RPMI7951 (cell line): Measurements from ENCODE around the gene USP13. TPM values are rescaled to one million over a fixed set of nuclear protein-coding genes. Genes with fewer than 3 reads are reported as not detected.
A peak's percentile ranks its signal among the peaks of the same experiment; 100 is the strongest.
"Not testable (repeated sequence)": the region's sequence is repeated elsewhere in the genome, so short reads cannot be mapped to it uniquely, and the experiment has no call there.

Experiments used
- DNase-seq: peaks from one replicate; pipeline ENCODE4 v3.0.0-alpha.2; 2012; ENCODE audit warnings: low read depth
- total RNA-seq: library from RNA; depleted of rRNA; stranded (reverse); fragments of >200 nt; shearing (Covaris generic); gene quantifications from 2 replicates; pipeline ENCODE4 v1.2.3, GENCODE V29; 2014

Gene USP13
- total RNA-seq, 1 experiment from 2014 or later, result 13.8 TPM

GRCh38 chr3:179734497-179735281, 81.8 kb downstream of the USP13 start:
- DNase-seq, result no peak

DNA sequence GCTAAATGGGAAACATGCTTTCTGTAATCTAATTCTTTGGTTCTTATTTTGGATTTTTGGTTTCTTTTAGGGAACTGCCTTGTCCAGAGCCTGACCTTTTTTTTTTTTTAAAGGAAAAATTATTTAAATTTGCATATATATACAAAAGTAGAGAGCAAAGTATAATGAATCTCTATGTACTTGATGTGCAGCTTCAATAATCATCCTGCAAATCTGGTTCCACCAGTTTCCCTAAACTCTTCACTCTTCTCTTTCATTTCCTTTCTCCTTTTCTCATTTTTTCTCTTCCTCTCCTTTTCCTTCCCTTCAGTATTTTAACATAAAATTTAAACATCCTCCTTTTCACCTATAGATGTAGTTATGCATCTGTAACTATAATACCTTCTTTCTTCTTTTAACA, 82.5 kb downstream of the USP13 start:
- no peak for DNase-seq

GRCh38 chr3:179738998-179739397, 86.2 kb downstream of the USP13 start:
- no peak for DNase-seq

DNA sequence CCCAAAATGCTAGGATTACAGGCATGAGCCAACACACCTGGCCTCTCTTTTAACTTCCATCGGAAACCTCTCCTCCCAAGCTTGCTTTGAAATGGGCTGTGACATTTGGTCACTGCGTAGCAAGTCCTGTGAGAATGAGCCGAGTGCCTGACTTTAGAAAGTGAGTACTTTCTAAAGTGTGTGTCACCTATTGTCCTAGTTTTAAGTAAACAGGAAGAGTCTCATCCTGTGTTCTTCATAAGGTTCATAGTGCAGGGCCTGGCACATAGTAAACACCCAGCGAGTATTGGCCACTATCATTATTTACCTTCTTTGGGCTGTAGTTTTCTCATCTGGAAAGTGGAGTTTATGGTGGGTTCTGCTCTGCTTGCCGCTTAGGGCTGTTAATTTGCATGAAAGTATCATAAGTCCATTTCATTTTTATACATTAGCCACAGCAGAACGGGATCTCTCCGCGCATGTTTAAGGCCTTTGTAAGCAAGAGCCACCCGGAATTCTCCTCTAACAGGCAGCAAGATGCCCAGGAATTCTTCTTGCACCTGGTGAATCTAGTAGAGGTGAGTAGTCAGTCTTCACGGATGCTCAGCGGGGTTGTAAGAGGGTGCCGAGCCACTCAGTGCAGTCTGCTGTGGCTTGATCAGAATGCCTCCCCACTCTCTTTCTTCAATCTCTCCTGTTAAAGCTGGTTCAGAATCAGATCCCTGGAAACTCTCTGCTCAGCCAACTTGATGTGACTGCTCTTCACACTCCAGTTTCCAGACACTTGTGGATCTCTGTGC, 87.2 kb downstream of the USP13 start:
- no peak for DNase-seq

GRCh38 chr3:179743913-179744312, 91.1 kb downstream of the USP13 start:
- no peak for DNase-seq

- no peak for DNase-seq
These were observed 91.8 kb downstream of the USP13 start for GRCh38 chr3:179744667-179745066.

- no peak for DNase-seq
These were observed 92.2 kb downstream of the USP13 start for GRCh38 chr3:179745079-179745478.

DNA sequence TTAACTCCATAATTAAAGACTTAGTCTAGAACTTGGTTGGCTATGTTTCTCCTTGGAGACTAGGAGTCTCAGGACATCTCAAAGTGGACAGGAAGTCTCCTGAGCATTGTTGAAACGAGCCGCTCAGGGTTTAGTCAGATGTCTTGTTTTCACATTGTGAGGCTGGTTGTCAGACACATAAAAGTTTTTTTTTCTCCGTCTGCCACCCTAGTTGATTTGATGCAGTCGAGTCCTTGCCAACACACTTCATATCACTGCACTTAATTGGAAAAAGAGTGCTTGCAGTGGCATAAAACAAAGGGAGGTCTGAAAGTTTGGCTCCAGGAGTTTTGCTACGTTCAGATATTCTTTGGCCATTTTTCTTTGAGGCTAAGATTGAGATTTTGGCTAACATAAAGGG, 92.9 kb downstream of the USP13 start:
- no peak for DNase-seq

DNA sequence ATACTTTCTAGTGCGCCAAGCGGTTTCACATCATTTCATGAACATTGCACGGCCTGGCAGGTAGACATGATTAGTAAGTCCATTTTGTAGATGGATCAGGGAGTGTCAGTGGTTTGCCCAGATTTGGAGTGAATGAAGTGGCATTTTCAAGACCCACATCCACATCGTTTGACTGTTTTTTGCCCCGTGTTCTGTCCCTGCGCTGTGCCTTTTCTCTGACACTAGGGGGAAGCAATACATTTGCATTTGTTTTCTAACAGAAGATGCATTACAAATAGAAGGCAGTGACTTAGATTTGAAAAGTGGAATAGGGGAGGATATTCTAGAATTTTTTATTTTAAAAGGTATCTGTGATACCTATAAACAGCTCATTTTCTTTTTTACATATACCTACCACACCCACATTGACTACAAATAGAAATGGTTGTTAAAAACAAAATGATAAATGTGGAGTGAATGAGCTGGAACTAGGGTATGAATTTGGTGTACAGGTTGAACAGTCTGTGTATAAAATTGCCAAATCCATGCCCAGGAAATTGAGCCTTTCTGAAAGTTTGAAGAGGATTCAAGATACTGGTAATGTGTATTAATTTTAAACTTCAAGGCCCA, 98.0 kb downstream of the USP13 start:
- DNase-seq, result peak; percentile 26

DNA sequence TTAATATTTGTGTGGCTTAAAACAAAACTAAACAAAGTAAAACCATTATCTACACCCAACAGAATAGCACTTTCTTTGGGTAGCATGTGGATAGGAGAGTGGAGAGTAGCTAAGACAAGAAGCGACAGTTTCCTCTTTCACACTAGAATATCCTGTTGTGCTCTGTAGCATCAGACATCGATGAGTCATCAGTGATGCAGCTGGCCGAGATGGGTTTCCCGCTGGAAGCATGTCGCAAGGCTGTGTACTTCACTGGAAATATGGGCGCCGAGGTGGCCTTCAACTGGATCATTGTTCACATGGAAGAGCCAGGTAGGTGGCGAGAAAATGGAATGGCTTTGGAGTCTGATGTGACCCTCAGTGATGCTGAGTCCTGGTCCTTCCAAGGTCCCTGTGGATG, 108.1 kb downstream of the USP13 start:
- peak; percentile 86 for DNase-seq

DNA sequence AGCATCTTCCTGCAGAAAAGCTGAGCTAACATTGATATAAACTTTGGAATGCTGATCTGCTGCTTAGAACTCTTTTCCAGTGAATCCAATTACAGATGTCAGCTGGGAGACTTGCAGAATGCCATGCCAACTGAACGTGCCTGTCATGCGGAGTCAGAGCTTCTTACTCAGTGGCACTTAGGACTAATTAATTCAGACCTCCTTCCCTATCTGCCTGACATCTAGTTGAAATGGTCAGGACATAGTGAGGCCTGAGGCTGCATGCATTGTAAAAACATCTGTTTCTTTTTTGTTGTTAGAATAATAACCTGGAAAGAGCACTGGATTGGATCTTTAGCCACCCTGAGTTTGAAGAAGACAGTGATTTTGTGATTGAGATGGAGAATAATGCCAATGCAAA, 112.6 kb downstream of the USP13 start:
- no peak for DNase-seq

DNA sequence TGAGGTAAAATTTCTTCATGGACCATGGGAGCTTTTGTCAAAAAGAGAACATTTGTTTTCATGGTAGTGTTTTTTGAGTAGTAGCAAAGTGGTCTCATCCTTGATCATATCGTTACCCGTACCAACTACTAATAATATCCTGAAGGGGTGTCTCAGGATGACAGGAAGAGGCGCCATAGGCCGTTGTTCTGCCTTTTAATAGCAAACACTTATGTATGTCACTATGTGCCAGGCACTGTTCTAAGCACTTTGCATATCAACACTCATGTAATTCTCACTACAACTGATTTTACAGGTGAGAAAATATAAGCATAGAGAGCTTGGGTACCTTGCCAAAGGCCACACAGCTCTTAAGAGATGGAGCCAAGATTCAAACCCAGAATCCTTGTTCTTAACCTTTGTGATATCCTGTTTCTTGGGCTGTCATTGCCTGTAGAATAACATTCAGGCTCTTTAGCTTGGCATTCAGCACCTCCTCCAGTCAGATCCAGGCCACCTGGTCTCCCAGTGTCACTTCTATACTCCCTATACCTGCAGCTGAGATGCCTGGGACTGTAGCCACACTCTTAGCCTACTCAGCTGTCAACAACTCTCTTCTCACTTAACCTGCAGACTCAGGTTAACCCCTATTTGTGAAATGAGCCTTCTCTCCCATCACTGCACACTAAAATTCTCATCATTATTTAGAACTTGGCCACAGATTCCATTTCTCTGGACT, 113.7 kb downstream of the USP13 start:
- DNase-seq, result no peak

DNA sequence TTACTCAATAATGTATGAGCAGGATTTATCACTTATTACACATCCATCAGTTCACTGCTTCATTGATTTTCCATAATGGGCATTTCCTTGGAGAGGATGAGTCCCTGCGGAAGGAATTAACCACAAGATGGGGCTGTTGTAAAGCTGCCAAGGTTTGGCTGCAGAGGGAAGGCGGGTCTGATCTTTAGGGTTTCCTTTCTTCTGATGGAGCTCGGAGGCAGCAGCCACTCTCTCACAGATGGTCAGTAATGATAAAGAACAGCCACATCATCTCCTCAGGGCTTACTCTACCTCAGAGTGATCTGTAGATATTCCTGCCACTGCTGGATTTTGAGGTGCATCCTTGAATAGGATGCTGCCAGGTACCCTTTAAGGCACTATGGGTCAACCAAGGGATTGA, 115.2 kb downstream of the USP13 start:
- peak; percentile 72 for DNase-seq

DNA sequence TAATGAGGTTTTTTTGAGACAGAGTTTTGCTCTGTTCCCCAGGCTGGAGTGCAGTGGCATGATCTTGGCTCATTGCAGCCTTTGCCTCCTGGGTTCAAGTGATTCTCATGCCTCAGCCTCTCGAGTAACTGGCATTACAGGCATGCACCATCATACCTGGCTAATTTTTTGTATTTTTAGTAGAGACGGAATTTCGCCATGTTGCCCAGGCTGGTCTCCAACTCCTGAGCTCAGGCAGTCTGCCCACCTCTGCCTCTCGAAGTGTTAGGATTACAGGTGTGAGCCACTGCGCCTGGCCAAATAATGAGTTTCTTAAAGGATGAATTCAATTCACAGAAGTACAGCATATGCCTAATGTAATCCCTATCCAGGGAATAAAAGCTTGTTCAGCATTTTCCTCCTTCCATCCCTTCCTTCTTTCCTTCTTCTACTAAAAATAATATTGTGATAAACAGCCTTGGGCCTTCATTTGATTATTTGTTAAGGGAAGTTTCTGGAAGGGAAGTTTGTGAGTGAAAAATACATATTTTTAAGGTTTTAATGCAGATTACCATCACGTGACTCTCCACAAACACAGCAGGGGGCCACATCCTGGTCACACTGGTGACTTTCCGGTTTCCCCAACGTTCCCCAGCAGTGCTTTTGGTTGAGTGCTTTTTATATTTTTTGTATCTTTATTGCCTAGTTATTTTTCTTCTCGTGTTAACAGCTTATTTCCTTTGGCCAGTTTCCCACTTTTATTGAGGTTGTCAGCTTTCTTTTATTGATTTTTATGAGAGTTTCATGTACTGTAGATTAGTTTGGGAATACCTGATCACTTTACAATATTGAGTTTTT, 116.8 kb downstream of the USP13 start:
- no peak for DNase-seq

DNA sequence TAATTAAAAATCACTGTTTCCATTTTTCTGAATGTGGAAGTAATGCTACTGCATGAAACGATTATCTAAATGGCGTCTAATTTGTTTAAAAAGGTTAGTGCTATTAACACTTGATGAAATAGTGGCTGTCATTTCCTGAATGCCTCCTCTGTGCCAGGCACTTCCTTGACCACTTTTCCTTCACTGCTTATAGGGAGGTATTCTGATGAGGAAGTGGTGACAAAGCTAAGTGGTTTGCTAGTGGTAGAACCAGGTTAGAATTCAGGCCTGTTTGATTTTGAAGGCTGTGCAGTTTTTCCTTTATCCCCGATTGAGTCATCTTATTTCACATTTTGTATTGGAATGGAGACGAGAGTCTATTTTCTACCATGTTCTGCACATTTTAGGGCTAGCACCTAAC, 119.0 kb downstream of the USP13 start:
- no peak for DNase-seq

DNA sequence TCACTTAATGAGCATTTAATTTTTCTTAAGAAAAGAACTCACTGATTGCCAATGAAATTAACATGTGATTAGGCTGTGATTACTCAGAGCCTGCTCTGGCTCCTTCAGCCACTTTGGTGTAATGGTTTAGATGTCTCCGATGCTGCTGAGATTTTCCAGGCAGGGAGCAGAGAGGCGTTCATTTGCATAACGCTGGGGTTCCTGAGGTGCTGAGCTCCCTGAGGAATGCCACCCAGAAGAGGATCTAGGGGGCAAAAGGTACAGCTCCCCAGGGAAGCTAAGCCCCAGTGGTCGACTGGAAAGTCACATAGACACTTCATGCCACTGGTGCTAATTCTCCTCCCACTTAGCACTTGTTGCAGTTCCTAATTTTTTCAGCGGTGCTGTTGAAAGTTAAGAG, 119.5 kb downstream of the USP13 start:
- DNase-seq, result no peak

DNA sequence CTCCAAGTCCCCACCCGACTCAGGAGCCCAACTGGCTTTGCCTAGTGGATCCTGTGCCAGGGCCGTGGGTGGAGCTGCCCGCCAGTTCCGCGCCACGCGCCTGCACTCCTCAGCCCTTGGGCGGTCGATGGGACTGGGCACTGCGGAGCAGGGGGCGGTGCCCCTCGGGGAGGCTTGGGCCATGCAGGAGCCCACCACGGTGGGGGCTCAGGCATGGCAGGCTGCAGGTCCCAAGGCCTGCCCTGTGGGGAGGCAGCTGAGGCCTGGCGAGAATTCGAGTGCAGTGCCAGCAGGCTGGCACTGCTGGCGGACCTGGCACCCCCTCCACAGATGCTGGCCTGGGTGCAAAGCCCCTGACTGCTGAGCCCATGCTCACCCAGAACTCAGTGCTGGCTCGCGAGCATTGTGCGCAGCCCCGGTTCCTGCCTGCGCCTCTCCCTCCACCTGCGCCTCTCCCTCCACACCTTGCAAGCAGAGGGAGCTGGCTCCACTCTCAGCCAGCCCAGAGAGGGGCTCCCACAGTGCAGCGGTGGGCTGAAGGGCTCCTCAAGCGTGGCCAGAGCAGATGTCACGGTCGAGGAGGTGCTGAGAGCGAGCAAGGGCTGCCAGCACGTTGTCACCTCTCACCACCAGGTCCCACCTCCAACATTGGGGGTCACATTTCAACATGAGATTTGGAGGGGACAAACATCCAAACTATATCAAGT, 122.7 kb downstream of the USP13 start:
- DNase-seq, result no peak

- DNase-seq, result not testable (repeated sequence)
These were observed 130.0 kb downstream of the USP13 start for GRCh38 chr3:179782841-179783240.

DNA sequence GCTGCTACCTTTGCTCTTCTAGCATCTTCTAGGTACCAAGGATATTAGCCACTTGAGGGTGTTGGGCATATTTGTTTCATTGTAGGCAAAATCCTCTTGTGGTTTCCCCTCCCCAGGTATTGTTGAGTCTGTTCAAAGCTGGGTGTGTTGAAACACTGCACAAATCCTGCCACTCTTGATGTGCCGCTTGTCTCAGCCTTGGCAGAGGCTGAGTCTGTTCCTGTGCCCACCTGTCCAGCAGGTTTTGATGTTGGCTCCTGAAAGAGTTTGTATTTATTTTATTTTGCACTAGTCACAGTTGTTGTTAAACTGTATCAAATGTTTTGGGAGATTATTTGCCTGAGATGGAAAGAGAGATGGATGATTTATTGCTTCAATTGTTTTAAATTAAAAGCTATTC, 136.2 kb downstream of the USP13 start:
- no peak for DNase-seq

DNA sequence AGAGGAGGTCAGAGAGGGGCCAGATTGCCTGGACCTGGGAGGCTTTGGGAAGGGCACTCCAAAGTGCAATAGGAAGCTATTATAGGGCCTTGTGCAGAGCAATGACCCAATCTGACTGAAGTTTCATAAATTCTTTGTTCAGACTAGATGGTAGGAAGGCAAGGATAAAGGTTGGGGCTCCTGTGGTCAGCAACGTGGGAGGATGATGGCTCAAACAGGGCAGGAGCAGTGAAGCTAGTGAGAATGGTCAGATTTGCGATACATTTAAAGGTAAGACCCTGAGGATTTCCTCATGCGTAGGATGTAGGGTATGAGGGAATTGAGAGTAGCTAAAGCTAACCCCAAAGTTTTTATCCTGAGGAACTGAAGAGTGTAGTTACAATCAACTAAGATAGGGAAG, 139.0 kb downstream of the USP13 start:
- no peak for DNase-seq

DNA sequence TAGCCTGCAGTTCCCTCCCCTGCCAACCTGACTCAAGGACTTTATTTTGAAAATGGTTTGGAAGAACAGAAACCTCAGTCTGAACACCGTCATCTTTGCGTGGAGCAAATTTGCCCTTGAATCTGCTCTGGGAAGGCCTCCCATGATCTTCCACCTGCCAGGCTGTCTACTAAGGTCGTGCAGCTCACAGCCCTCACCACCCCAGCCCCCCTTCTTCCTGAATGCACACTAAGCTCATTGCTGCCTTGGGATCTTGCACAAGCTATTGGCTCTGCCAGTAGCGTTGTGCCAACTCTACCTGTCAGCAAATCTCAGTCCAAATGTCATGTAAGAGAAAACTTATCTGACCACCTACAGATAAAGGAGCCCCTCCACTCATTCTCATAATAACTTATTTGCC, 141.5 kb downstream of the USP13 start:
- DNase-seq, result no peak
